Sigmoid colon (tissue), 7 donors: ENCODE data around the gene CTCF. TPM values are rescaled to one million over a fixed set of nuclear protein-coding genes. Genes with fewer than 3 reads are reported as not detected.

Source experiments
- DNase-seq: peaks from one replicate; pipeline ENCODE4 v3.0.0-alpha.2; 2019
- H3K27ac ChIP-seq, 4 donors: fragments of 200-600 bp; sonication (generic); one replicate each; pipeline ENCODE4 v1.5.1; 2016 to 2019; ENCODE audit warnings: mild to moderate bottlenecking in 1 of 4
- H3K27me3 ChIP-seq, 3 donors: fragments of 200-600 bp; sonication (generic); one replicate each; pipeline ENCODE4 v1.5.1; 2019; ENCODE audit warnings: mild to moderate bottlenecking in 1 of 3
- H3K36me3 ChIP-seq, 4 donors: fragments of 200-600 bp; sonication (generic); one replicate each; pipeline ENCODE4 v1.5.1; 2016 to 2019
- H3K4me1 ChIP-seq, 4 donors: fragments of 200-600 bp; sonication (generic); one replicate each; pipeline ENCODE4 v1.5.1; 2017 to 2019
- H3K4me3 ChIP-seq, 4 donors: fragments of 200-600 bp; sonication (generic); one replicate each; pipeline ENCODE4 v1.5.1; 2017 to 2019; ENCODE audit warnings: mild to moderate bottlenecking in 2 of 4, moderate library complexity in 1 of 4
- H3K9me3 ChIP-seq, 4 donors: fragments of 200-600 bp in 3 of 4; sonication (generic) in 3 of 4; one replicate each; pipeline versions ENCODE4 v1.5.1 to v1.6.1; 2013 to 2019
- CTCF ChIP-seq, 4 experiments: fragments of 450-650 bp in 3 of 4; fragments of 200-600 bp in 1 of 4; IDR thresholded peaks; one replicate each; pipeline ENCODE4 v1.5.1; 2016 to 2019; ENCODE audit warnings: antibody characterized with exemption in 4 of 4, mild to moderate bottlenecking in 3 of 4, moderate library complexity in 2 of 4
- EP300 ChIP-seq, 4 donors: sonication (generic); formaldehyde crosslinking; IDR thresholded peaks; one replicate each; pipeline ENCODE4 v1.6.1; 2017; ENCODE audit warnings: antibody characterized with exemption in 4 of 4
- POLR2A ChIP-seq, 2 donors: fragments of 450-650 bp; IDR thresholded peaks; one replicate each; pipeline ENCODE4 v1.6.1; 2016; ENCODE audit warnings: antibody characterized with exemption in 2 of 2, mild to moderate bottlenecking in 2 of 2, moderate library complexity in 2 of 2
- POLR2AphosphoS5 ChIP-seq, 4 donors: sonication (generic); formaldehyde crosslinking; IDR thresholded peaks; one replicate each; pipeline ENCODE4 v1.6.1; 2017; ENCODE audit warnings: antibody characterized with exemption in 4 of 4
- WGBS, 2 donors: extraction: QIAGEN DNeasy Blood & Tissue Kit; methylation state at CpG; one replicate each; pipeline ENCODE4 v1.1.7; 2013; 5-methylcytosine and 5-hydroxymethylcytosine counted together
- intact Hi-C: fragments of 100-400 bp; cut with DNase I; formaldehyde crosslinking; loops from one replicate; pipeline ENCODE4 v1.15.1; 2023
- polyA plus RNA-seq, 3 donors: library from polyadenylated mRNA; stranded (reverse); fragments of 200-250 nt; gene quantifications; one replicate each; pipeline ENCODE4 v1.2.3, GENCODE V29; 2013
- total RNA-seq, 4 donors: library from RNA; depleted of rRNA; stranded (reverse); fragments of >200 nt; gene quantifications; one replicate each; pipeline ENCODE4 v1.1.0, GENCODE V29; 2016
- donor health status: healthy with polysubstance abuse.
- donor health status: Bipolar disorder and iron deficiency.
- donor health status: healthy.

Gene CTCF
- total and polyA plus RNA-seq, 7 donors = 25.8 to 45.7 (median 29.2) TPM

GRCh38 chr16:67546761-67547422 is 15.4 kb upstream of the CTCF start:
- WGBS, 2 donors = 7% methylated on average over 7 of the region's 7 CpGs

GRCh38 chr16:67547423-67548264 is 14.7 kb upstream of the CTCF start:
- 31 to 45% methylated on average over 16 of the region's 16 CpGs for WGBS, 2 donors
- intact Hi-C loops = loop anchor here (5.0 kb wide), 1 partner anchor 120 kb away; the partner anchor contains the start of genes C16orf86 and ENKD1
- no peaks in the 10 kb centered on the region for H3K9me3 ChIP-seq
- DNase-seq = peak; percentile 74
- H3K4me1 ChIP-seq = peaks cover 0 to 23% (median 12%) of the 10 kb centered on the region in 4 donors
- H3K36me3 ChIP-seq = peaks cover 14 to 61% (median 39%) of the 10 kb centered on the region in 4 donors
- peak overlapping the region; percentile 24 to 50 (median 32) for H3K27ac ChIP-seq
- H3K4me3 ChIP-seq = no peak overlapping the region
- peak in 1 of 4 donors; percentile 6 for TF ChIP-seq POLR2AphosphoS5 (IDR thresholded peaks at IDR 0.05)
- TF ChIP-seq CTCF (IDR thresholded peaks at IDR 0.05) = no peak
- no peak for TF ChIP-seq EP300 (IDR thresholded peaks at IDR 0.05)
- H3K27me3 ChIP-seq = no peaks in the 10 kb centered on the region

More at GRCh38 chr16:67546761-67547422, 15.4 kb upstream of the CTCF start:
- Histone ChIP-seq H3K4me1 (peaks cover 0 to 21% (median 13%) of the 10 kb centered on the region in 4 donors), H3K9me3 (no peaks in the 10 kb centered on the region), H3K36me3 (peaks cover 20 to 69% (median 43%) of the 10 kb centered on the region in 4 donors), H3K4me3 (no peak overlapping the region), H3K27ac (peak overlapping the region; percentile 24 to 50 (median 32)), H3K27me3 (no peaks in the 10 kb centered on the region)
- intact Hi-C loops = loop anchor here (5.0 kb wide), 1 partner anchor 120 kb away; the partner anchor contains the start of genes C16orf86 and ENKD1
- DNase-seq = peak; percentile 85
- TF ChIP-seq POLR2AphosphoS5 (IDR thresholded peaks at IDR 0.05) (peak in 3 of 4 donors; percentile 20 to 48 (median 46)), EP300 (IDR thresholded peaks at IDR 0.05) (no peak), CTCF (IDR thresholded peaks at IDR 0.05) (peak; percentile 83 to 94 (median 91)), POLR2A (IDR thresholded peaks at IDR 0.05) (no peak)

- peaks cover 14 to 53% (median 31%) of the 10 kb centered on the region in 4 donors for H3K36me3 ChIP-seq
- 79 to 95% methylated on average over 4 of the region's 4 CpGs for WGBS, 2 donors
- peak overlapping the region in 1 of 4 donors; percentile 50 for H3K27ac ChIP-seq
- DNase-seq = peak; percentile 58
- H3K4me3 ChIP-seq = no peak overlapping the region
- intact Hi-C loops = loop anchor here (5.0 kb wide), 1 partner anchor 119 kb away; the partner anchor contains the start of genes C16orf86 and ENKD1
- H3K9me3 ChIP-seq = no peaks in the 10 kb centered on the region
- TF ChIP-seq EP300 (IDR thresholded peaks at IDR 0.05) (no peak), POLR2AphosphoS5 (IDR thresholded peaks at IDR 0.05) (peak in 1 of 4 donors; percentile 3)
- H3K27me3 ChIP-seq = no peaks in the 10 kb centered on the region
- H3K4me1 ChIP-seq = peaks cover 0 to 24% (median 12%) of the 10 kb centered on the region in 4 donors
Measured at GRCh38 chr16:67548265-67549126, 13.8 kb upstream of the CTCF start.

- intact Hi-C loops = loop anchor here (5.0 kb wide), 1 partner anchor 118 kb away; the partner anchor contains the start of genes C16orf86 and ENKD1
- WGBS, 2 donors = 72 to 85% methylated on average over 4 of the region's 4 CpGs
- H3K4me3 ChIP-seq = no peak overlapping the region
- no peaks in the 10 kb centered on the region for H3K27me3 ChIP-seq
- peaks cover 14 to 46% (median 25%) of the 10 kb centered on the region in 4 donors for H3K36me3 ChIP-seq
- TF ChIP-seq EP300 (IDR thresholded peaks at IDR 0.05) (no peak), POLR2A (IDR thresholded peaks at IDR 0.05) (no peak), POLR2AphosphoS5 (IDR thresholded peaks at IDR 0.05) (no peak), CTCF (IDR thresholded peaks at IDR 0.05) (no peak)
- H3K9me3 ChIP-seq = no peaks in the 10 kb centered on the region
- H3K4me1 ChIP-seq = peaks cover 0 to 24% (median 12%) of the 10 kb centered on the region in 4 donors
- peak; percentile 13 for DNase-seq
- H3K27ac ChIP-seq = no peak overlapping the region
Measured at GRCh38 chr16:67549240-67549639, 13.1 kb upstream of the CTCF start.
